Esophagus squamous epithelium (tissue), 4 donors: ENCODE measurements around the gene RBMS3.

Experiments
- POLR2A ChIP-seq, 4 donors: fragments of 450-650 bp; IDR thresholded peaks; one replicate each; pipeline ENCODE4 v1.6.1; 2017; ENCODE audit warnings: antibody characterized with exemption in 4 of 4, mild to moderate bottlenecking in 4 of 4, moderate library complexity in 3 of 4
- TF ChIP-seq, protein P1 (sequence below), 6 experiments: fragments of 450-650 bp in 4 of 6; fragments of 200-600 bp in 2 of 6; sonication (generic) in 2 of 6; IDR thresholded peaks; one replicate each; pipeline ENCODE4 v1.5.1; 2016 to 2019; ENCODE audit warnings: antibody characterized with exemption in 6 of 6, mild to moderate bottlenecking in 4 of 6, moderate library complexity in 4 of 6

DNA sequence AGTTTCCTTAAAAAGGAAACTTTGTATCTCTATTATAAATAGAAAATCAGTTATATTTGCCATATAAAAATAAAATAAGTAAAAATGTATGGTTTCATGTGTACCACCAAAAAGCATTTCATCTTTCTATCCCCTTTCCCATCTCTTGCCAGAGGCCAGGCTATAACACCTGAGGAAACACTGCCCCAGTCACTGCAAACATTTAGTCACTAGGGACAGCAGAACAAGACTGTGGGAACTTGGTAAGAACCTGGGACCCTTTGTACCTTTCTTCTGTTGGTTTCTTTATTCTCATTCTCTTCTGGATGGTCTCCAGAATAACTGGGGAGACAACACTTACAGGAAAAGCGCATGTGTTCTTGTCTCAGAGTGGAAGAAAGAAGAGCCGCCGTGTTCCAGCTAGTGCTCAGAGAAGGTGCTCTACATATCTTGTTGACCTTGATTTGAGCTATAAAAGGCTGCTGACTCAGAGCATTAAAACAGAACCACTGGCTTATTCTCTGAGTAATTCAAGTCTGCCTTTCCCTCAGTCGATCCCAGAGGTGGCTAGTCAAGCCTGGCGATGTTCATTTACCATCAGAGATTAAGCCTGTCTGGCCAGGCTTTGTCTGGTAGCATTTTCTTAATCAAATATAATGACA, 361.6 kb downstream of the RBMS3 start:
- no peak for TF ChIP-seq POLR2A (IDR thresholded peaks at IDR 0.05)
- TF ChIP-seq, protein P1, sequence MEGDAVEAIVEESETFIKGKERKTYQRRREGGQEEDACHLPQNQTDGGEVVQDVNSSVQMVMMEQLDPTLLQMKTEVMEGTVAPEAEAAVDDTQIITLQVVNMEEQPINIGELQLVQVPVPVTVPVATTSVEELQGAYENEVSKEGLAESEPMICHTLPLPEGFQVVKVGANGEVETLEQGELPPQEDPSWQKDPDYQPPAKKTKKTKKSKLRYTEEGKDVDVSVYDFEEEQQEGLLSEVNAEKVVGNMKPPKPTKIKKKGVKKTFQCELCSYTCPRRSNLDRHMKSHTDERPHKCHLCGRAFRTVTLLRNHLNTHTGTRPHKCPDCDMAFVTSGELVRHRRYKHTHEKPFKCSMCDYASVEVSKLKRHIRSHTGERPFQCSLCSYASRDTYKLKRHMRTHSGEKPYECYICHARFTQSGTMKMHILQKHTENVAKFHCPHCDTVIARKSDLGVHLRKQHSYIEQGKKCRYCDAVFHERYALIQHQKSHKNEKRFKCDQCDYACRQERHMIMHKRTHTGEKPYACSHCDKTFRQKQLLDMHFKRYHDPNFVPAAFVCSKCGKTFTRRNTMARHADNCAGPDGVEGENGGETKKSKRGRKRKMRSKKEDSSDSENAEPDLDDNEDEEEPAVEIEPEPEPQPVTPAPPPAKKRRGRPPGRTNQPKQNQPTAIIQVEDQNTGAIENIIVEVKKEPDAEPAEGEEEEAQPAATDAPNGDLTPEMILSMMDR (IDR thresholded peaks at IDR 0.05) = no peak
